Measurements from ENCODE around the gene FZR1.

The FZR1 gene

DNA sequence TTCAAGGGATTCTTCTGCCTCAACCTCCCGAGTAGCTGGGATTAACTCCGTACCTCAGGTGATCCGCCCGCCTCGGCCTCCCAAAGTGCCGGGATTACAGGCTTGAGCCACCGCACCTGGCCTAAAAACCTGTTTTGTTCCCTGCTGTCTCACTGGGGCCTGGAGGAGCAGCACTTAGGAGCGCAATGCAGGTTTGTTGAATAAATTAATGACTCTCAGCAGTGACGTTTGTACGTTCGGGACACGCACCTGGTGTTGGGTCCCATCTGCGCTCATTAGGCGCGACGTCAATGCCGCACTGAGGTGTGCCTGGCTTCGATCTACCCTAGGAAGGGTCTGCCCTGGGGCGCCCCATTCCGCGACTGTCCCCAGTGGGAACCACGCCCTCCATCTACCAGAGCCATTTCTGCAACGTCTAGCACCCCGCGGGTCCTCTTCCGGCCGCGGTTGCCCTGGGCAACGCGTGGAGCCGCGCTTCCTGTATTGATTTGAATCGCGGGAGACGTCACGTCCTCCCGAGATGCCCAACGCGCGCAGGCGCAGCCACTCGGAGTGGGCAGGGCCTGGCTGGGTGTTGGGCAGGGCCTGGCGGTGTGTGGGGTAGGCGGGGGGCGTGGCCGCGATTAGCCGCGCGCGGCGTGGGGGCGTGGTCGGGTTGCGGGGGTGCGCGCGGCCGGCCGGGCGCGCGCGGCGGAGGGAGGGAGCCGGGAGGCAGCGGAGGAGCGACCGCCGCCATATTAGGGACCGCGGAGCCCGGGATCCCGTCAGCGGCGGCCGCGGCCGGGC, at the start of gene FZR1:
FZR1 (plus strand) TSS at position 714 of the 786 bp plus-strand sequence. CDS start 16,679 bp downstream, outside the sequence.
- peak; percentile 100 for DNase-seq

GRCh38 chr19:3456925-3457527, 49.1 kb upstream of the FZR1 start:
- no peak for DNase-seq

GRCh38 chr19:3457528-3458228, 48.4 kb upstream of the FZR1 start:
- no peak for DNase-seq

DNA sequence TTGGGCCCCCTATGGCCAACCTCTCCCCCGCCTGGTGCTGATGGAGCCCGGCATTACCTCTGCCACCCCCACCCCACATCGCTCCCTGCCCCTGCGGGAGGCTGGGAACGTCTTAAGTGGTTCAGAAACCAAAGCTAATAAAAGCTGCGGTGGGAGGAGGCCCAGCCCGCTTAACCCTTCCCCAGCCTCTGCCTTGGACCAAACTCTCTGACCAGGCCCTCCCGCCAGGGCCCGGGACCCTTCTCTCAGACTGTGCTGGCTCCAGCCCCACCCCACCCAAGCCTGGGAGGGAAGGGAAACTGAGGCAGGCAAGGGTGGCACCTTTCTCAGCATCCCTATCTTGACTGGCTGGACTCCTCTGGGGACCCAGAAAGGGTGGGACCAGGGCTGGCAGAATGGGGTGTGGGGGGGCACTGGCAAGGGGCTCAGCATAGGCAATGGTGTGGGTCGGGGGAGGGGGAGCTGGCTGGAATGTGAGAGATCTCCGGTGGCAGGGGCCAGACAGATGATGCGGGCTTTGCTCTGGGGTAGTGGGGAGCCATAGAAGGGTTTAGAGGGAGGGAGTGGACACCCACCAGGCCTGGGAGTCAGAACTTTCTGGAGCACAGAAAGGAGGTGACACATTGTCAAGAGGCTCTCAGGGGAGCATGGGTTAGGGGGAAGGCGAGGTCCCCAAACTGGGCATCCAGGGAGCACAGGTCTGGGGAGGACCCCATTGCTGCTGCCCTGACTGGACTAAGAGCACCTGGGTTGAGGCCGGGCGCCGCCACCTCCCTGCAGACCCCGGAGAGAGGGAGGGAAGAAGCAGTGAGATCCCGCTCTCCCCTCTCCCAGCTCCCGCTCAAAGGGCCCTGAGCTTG, 47.7 kb upstream of the FZR1 start:
- DNase-seq = no peak

DNA sequence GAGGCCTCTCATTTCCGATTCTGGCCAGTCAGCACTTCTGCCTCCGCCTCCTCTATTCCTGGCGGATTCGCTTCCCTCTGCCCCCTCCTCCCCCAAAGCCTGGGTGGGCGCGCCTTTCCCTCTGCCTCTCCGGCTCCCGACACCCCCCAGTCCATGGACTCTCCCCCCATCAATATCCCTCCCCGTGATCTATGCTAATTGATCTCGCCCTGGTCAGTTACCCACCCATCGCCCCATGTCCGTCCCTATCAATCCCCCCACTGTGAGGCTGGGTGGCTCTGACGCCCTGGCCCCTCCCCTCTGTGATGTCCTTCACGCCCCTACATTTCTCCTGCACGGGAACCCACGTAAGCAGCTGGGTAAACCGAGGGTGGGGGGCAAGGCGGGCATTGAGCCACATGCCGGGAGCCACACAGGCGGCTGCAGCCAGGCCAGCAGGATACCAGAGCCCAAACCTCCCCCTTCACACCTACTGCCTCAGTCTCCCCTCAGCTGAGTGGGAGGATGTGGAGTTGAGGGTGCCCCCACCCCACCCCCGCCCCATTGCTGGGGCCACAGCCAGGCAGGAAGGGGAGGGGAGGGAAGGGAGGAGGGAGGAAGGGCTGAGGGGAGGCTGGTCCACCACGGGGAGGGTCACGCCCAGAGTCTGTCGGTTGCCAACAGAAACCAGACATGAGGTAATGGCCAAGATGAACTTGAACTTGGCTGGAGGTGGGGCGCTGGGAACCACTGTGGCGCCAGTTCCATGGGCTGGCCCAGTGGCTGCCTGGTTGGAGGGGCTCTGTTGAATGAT, 46.8 kb upstream of the FZR1 start:
- DNase-seq = no peak

GRCh38 chr19:3459965-3460582, 46.0 kb upstream of the FZR1 start:
- no peak for DNase-seq

DNA sequence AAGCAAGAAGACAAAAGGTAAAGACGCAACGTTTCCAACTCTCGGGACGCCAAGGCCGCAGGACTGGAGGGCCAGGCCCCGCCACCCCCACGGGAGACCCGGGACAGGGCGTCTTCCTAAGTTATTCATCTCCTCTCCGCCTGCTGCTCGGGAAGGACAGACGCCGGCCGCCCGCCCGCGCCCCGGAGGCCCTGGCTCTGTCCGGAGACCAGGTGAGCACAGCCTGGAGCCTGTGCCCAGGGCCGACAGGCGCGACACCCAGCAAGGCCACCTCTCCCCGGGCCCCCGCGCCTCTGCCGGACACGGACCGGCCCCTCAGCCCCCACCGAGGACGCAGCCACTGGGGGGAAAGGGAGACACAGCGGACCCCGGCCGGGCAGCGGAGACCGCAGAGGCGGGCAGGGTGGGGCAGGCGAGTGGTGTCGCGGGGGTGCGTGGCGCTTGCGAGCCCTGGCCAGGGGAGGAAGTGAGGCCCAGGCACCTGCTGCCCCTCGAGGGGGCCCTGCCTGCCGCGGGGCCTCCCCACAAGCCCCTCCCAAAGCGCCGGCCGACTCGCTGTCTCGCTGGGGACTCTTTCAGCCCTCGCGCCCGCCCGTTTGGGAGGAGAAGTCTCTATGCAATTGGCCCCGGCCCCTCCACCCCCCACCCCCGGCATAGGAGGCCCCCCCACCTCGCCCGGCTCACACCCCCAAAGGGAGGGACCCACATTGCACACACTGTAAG, 43.0 kb upstream of the FZR1 start:
- DNase-seq = no peak

GRCh38 chr19:3463714-3464586, 42.2 kb upstream of the FZR1 start:
- no peak for DNase-seq

DNA sequence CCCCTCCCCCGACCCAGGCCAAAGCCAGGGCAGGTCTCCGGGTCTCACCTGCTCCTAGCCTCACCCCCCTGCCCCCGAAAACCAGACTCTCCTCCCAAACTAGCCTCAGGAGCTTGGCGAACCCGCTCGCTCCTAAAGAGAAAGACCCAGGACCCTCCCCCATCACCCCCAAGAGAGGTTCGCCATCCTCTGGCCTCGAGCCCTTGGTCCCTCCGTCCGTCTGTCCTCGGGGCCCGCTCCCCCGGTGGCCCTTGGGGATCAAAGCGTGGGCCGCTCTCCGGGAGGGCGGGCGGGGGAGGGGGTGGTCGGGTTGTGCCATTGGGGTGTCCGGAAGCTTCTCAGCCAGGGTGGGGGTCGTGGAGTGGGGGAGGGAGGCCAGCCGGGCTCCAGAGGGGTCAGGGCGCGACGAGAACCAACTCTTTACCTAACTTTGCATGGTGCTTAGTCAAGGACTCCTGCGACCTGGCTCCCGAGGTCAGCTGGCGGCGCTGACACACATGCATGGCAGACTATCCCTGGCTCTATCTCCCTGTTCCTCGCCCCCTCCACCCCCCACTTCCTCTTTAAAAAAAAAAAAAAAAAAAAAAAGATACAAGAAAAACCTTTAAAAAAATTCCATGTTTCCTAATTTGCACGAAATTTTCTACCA, 41.4 kb upstream of the FZR1 start:
- no peak for DNase-seq

GRCh38 chr19:3465552-3465951, 40.6 kb upstream of the FZR1 start:
- DNase-seq = no peak

DNA sequence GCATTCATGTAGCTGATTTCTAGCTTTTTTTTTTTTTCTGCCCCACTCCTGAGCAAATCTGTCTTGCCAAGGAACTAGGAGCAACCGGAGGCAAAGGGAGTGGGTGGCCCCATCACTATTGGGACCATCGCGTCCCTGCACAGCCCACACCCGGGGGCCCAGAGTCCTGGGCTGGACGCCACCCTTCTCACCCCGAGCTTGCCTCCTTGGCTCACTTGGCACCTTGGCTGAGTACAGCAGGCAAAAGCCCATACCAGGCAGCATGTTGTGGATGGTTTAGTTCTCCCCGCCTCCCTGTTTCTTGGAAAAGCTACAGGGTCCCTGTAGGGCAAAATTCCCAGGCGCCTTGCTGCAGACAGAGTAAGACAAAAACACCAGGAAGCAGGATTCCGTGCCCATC, 39.5 kb upstream of the FZR1 start:
- DNase-seq = no peak

GRCh38 chr19:3467437-3468198, 38.5 kb upstream of the FZR1 start:
- no peak for DNase-seq

GRCh38 chr19:3468211-3468610, 37.9 kb upstream of the FZR1 start:
- DNase-seq = no peak

- no peak for DNase-seq
Observed at GRCh38 chr19:3469638-3470499, 36.2 kb upstream of the FZR1 start.

DNA sequence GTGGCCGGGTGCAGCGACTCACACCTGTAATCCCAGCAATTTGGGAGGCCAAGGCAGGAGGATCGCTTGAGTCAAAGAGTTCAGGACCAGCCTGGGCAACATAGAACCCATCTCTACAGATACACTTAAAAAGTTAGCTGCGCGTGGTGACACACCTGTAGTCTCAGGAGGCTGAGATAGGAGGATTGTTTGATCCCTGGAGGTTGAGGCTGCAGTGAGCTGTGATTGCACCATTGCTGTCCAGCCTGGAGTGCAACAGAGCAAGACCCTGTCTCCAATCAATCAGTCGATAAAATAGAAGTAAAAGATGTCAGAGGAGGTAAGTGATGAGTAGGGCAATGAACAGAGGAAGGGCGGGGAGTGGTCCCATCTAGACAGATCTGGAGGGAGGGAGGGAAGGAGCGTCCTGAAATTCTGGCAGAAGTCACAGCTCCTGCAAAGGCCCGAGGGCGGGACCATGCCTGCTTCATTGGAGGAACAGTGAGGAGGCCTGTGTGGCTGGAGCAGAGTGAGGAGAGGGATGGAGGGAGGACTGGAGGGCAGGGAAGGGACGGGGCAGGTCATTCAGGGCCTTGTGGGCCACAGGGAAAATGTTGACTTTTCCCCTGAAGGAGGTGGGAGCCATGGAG, 35.5 kb upstream of the FZR1 start:
- DNase-seq = no peak

GRCh38 chr19:3471954-3472655, 34.0 kb upstream of the FZR1 start:
- peak in 1 of 3 experiments; percentile 34 for DNase-seq

Measured in NCI-H1417 (cell line).